PC-9 (cell line): Measurements from ENCODE around the gene MYBBP1A.

Experiments
- CTCF ChIP-seq: fragments of 200-600 bp; sonication (generic); conservative IDR thresholded peaks from 2 replicates; pipeline ENCODE4 v1.6.1; 2017; ENCODE audit warnings: mixed run types, antibody characterized with exemption, mild to moderate bottlenecking, moderate library complexity
- EZH2 ChIP-seq: fragments of 200-600 bp; sonication (generic); IDR thresholded peaks from 2 replicates; pipeline ENCODE4 v1.8.0; 2017; ENCODE audit warnings: antibody characterized with exemption, low read depth

DNA sequence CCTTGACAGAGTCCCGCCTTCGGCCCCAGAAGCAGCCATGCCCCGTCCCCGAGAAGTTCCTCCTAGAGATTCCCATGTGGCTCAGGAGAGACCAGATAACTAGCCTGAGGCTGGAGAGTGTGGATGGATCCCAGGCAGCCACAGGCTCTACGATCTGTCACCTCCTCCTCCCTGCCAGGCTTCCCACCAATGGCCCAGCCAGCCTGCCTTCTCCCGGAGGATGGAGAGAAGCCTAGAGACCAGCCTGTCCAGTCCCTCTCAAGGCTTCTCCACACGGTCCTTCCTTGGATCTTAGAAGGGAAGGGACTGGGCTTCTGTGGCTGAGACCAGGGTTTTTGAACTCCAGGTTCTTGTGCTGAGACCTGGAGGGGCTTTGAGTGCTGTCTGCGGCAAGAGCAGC is 27.5 kb upstream of the MYBBP1A start:
- TF ChIP-seq EZH2 (no peak), CTCF (no peak)
